Measurements from ENCODE around the gene RNF183. TPM values are rescaled to one million over a fixed set of nuclear protein-coding genes. Genes with fewer than 3 reads are reported as not detected.

Gene RNF183
- polyA plus RNA-seq (ENCODE audit: insufficient read depth in 1 of 5, insufficient read length in 5 of 5, low replicate concordance in 1 of 5) = under 1 TPM; 0.29 to 0.67 (median 0.61) TPM
- long read RNA-seq, donor 1 = 0 reads
- long read RNA-seq, donor 2 = 0 reads
- long read RNA-seq, donor 3, partial matches to known transcripts = 0 of 1 reads
- long read RNA-seq, donor 3, other reads (novel, unspliced or antisense) = 0 of 1 reads
- long read RNA-seq, donor 4 = 0 reads
- long read RNA-seq, donor 5 = 0 reads
- long read RNA-seq, donor 6 = 0 reads
- long read RNA-seq, donor 7 = 0 reads
- long read RNA-seq, donor 8 = 0 reads

DNA sequence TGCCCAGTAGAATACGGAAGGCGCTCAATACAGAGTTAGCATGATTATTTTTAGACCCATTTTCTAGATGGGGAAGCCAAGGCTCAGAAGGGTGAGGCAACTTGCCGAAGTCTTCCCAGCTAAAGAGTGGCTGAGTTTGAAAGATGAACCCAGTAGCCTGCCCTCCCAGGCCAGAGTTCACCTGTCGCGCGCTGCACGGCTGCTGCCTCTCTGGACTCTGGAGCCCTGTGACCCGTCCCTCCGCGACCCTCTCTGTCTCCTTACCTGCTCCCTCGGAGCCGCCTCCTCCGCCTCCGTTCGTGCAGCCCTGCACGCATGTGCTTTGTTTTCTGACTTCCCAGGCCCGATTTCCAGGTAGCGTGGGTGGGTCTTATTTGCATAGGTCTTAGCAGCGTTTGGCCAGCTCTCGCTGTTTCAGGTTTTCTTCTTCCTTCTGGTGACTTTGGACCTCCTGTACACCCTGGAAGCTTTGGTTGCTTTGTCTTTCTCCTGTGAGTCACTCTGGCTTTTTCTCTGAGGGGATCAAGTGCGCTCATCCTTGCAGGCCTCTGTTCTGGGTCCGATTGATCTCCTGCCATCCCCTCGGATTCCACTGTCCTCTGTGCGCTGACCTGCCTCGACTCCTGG lies at the start of gene RNF183:
Gene RNF183, minus strand, starts transcription at position 585 of the 627 bp plus-strand sequence. CDS start 5,192 bp downstream, outside the sequence.
- no peak for DNase-seq

DNA sequence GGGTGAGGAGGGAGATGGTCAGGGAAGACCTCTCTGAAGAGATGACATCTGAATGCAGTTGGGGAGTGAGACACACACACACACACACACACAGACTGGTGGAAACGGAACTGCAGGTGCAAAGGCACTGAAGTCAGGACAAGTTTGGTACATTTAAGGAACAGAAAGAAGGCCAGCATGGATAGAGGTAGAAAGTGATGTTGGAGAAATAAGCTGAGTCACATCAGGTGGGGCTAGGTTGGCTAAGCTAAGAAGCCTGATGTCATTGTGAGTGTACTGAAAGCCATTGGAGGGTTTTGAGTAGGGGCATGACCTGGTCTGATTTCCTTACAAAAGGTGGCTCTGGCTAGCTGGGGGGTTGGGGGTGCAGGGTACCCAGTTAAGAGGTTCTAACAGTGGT lies 49.2 kb upstream of the RNF183 start:
- no peak for DNase-seq

DNA sequence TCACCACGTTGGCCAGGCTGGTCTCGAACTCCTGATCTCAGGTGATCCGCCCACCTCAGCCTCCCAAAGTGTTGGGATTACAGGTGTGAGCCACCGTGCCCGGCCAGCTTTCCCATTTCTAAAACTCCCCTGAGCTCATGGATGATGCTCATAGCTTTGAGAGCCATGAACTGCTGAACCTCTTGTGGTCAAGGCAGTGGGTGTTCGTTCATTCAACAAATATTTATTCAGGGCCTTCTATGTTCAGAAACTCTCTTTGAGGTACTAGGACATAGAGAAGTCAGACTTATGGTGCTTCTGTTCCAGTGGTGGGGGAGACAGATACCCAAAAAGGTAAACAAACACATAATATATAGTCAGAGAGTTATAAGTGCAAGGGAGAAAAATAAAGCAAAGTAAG lies 48.8 kb upstream of the RNF183 start:
- DNase-seq = no peak

DNA sequence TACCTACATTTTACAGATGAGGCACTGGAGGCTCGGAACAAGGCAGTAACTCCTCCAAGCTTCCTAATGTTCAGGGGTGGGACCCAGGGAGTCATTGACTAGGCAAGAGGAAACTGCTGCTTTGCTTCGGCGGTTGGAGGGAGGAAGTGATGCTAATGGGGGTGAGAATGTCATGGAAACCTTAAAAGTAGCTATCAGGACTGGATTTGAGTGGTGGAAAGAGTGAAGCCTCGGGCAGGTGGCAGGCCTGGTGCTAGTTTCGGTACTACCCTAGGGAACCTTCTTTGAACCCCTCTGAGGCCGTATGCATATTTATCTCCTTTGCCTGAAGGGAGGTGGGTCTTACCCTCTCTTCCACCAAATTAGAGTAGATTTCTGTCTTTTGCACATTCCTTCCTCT lies 47.8 kb upstream of the RNF183 start:
- DNase-seq = no peak

- DNase-seq = no peak
Observed at GRCh38 chr9:113350107-113350661, 47.0 kb upstream of the RNF183 start.

DNA sequence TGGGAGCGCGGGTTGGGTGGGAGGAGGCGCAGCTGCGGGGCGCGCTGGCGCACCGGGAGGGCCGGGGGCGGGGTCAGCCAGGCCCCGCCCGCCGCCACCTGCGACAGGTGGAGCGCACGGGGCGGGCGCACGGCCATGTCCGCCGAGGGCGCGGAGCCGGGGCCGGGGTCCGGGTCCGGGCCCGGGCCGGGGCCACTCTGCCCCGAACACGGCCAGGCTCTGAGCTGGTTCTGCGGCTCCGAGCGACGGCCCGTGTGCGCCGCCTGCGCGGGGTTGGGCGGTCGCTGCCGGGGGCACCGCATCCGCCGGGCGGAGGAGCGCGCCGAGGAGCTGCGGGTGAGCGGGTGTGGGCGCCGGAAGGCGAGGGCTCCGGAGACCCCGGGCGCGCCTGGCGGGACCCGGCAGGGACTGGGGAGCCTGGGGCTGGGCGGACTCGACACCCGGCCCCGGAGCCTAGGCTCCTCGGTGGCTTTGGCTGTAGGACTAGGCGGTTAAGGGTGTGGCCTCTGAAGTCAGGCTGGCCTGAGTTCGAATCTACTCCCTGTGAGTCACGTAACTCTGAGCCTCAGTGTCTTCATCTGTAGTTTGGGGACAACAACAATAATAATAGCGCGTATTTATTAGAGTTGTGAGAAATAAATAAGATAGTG lies 46.4 kb upstream of the RNF183 start, which contains the start of gene BSPRY:
Gene BSPRY, plus strand, starts transcription at position 97 of the 650 bp plus-strand sequence. Its CDS starts 39 bp downstream, at position 136.
- DNase-seq = no peak

DNA sequence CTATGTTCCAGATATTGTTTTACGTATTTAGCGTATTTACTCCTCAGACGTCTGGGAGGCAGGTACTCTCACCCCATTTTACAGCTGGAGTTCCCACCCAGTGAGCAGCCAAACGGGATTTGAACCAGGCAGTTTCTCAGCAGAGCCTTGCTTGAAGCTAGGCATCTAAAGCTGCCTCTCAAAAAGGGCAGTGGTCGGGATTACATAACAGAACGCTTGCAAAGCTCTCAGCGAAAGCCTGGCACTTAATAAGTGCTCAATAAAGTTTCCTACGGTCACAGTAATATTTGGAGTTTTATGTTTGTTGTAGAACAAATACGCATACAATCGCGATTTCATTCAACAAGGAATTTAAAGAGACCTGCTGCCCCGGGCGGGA lies 45.9 kb upstream of the RNF183 start:
- no peak for DNase-seq

GRCh38 chr9:113348437-113348836 lies 45.3 kb upstream of the RNF183 start:
- no peak for DNase-seq

GRCh38 chr9:113345671-113346070 lies 42.5 kb upstream of the RNF183 start:
- DNase-seq = no peak

DNA sequence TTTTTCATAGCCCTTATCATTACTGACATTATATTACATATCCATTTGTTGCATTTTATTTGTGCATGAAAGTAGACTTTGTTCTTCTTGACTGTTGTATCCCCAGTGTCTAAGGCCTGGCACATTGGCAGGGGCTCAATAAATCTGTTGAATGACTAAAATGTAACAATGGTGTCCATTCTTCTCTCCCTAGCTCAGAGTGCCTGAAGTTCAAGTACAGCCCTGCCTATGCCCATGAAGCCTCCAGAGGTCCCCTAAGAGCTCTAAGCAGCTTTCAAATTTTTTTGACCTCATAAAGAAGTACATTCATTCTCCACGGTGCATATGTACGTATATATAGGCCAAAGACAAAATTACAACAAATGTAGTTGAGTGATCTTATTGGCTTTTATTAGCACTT lies 42.0 kb upstream of the RNF183 start:
- DNase-seq = no peak

DNA sequence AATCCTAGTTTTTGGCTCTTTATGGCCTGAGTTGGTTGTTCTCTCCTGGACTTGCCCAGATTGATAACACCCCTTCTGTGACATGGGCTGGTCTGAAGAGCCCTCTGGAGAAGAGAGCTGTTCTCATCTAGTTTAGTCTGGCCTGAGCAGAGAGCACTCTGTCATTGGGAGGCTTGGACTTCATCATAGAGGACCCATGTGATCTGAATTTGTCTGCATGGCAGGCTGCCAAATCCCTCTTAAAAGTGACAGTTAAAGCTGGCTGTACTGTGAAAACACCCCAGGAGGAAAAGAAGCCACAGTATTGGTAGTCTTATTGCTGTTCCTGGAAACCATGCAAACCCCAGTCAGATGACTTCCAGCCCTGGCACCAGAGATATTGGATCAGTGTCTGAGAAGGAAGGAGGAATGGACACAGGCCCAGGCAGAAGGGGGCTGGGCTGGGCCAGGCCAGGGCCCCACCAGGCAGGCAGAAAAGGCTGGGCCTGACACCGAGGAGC lies 40.6 kb upstream of the RNF183 start:
- DNase-seq = peak; percentile 82 to 85

GRCh38 chr9:113341712-113342410 lies 38.7 kb upstream of the RNF183 start:
- DNase-seq = no peak

- peak; percentile 88 to 91 for DNase-seq
Observed at GRCh38 chr9:113340011-113340699, 37.0 kb upstream of the RNF183 start, which contains the start of gene WDR31. TSS of gene WDR31 (minus strand) at chr9:113340275. CDS start at chr9:113332022, 8,253 bp downstream.

DNA sequence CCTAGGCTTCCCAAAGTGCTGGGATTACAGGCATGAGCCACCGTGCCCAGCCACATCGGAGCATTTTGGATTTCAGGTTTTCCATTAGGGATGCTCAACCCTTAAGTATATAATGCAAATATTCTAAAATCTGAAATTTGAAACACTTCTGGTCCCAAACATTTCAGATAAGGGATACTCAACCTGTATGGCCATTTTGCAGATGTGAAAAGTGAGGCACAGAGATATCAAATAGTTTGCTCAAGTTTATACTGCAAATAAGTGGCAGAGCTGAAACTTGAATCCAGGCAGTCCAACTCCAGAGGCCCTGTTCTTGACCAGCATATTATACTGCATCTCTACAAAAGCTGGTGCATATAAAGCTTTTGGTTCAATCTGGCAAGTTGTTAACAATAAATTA lies 34.5 kb upstream of the RNF183 start:
- DNase-seq = no peak

GRCh38 chr9:113331780-113332179 lies 28.6 kb upstream of the RNF183 start:
- no peak for DNase-seq

GRCh38 chr9:113328045-113328782 lies 25.0 kb upstream of the RNF183 start:
- DNase-seq = no peak

DNA sequence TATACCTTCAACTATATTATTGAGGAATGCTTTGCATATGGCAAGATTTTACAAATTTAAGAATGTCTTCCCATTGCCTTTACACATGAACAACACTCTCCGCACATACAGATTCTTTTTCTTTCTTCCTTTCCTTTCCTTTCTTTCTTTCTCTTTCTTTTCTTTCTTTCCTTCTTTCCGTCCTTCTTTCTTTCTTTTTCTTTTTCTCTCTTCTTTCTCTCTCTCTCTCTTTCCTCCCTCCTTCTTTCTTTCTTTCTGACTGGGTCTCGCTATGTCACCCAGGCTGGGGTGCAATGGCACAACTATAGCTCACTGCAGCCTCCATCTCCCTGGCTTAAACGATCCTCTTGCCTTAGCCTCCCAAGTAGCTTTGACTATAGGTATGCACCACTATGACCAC lies 23.1 kb upstream of the RNF183 start:
- DNase-seq = no peak

GRCh38 chr9:113322671-113323070 lies 19.5 kb upstream of the RNF183 start:
- DNase-seq = no peak

- DNase-seq = no peak
Observed at GRCh38 chr9:113320051-113320450, 16.9 kb upstream of the RNF183 start.

DNA sequence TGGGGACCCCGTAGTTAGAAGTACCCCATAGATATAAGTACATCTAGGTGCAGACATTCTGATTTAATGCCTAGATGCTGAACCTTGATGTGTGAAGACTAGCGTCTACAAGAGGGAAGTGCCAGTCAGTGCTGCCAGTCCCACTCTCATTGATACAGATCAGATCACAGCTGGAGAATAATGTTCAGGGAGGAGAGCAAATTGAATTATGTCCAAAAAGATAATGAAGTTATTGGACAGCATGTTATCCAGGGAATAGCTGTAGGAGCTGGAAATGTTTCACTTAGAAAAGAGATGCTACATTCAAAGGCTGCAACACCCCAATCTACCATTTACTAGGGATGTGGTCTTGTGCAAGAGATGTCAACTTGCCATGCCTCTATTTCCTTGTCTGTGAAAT lies 15.9 kb upstream of the RNF183 start:
- no peak for DNase-seq

All from right lung (tissue), 10 donors.